Memory B cell (primary cell): ENCODE data around the gene KCNF1.
"Not testable (repeated sequence)": the region's sequence is repeated elsewhere in the genome, so short reads cannot be mapped to it uniquely, and the experiment has no call there.

Source experiments
- ATAC-seq: fragments of 150-1000 bp; cut with Tn5 transposase; 2 replicates; pipeline ENCODE4 v1.10.0; 2021; ENCODE audit warnings: low read depth, mild to moderate bottlenecking, moderate library complexity
- DNase-seq, 2 donors: peaks; one replicate each; pipeline ENCODE4 v3.0.0; 2022; ENCODE audit warnings: low spot score in 2 of 2
- H3K27ac Mint-ChIP-seq: one replicate; pipeline ENCODE4 v1.8.0; 2022; ENCODE audit warnings: mild to moderate bottlenecking, moderate library complexity, mixed read lengths
- H3K27me3 Mint-ChIP-seq: one replicate; pipeline ENCODE4 v1.8.0; 2022; ENCODE audit warnings: mixed read lengths
- H3K36me3 Mint-ChIP-seq: one replicate; pipeline ENCODE4 v1.8.0; 2022; ENCODE audit warnings: mild to moderate bottlenecking, mixed read lengths
- H3K4me1 Mint-ChIP-seq: one replicate; pipeline ENCODE4 v1.8.0; 2022; ENCODE audit warnings: mixed read lengths
- H3K4me3 Mint-ChIP-seq: one replicate; pipeline ENCODE4 v1.8.0; 2022; ENCODE audit warnings: mild to moderate bottlenecking, moderate library complexity, mixed read lengths
- H3K9me3 Mint-ChIP-seq: one replicate; pipeline ENCODE4 v1.8.0; 2022; ENCODE audit warnings: mixed read lengths

KCNF1 gene

GRCh38 chr2:10944799-10945198 is 33.1 kb downstream of the KCNF1 start:
- Mint-ChIP-seq H3K4me1 (no peaks in the 10 kb centered on the region), H3K4me3 (no peak overlapping the region), H3K27me3 (peaks cover 21% of the 10 kb centered on the region), H3K27ac (no peak overlapping the region), H3K36me3 (no peaks in the 10 kb centered on the region), H3K9me3 (peaks cover 4% of the 10 kb centered on the region)
- no peak for ATAC-seq
- no peak for DNase-seq

- Mint-ChIP-seq H3K4me3 (no peak overlapping the region), H3K4me1 (no peaks in the 10 kb centered on the region), H3K27ac (no peak overlapping the region), H3K27me3 (peaks cover 25% of the 10 kb centered on the region), H3K36me3 (no peaks in the 10 kb centered on the region), H3K9me3 (peaks cover 5% of the 10 kb centered on the region)
- no peak for DNase-seq
- no peak for ATAC-seq
These were observed 34.7 kb downstream of the KCNF1 start for GRCh38 chr2:10946394-10946793.

GRCh38 chr2:10947005-10947440 is 35.3 kb downstream of the KCNF1 start:
- no peak for DNase-seq
- no peak for ATAC-seq
- Mint-ChIP-seq H3K4me3 (no peak overlapping the region), H3K9me3 (peaks cover 5% of the 10 kb centered on the region), H3K4me1 (no peaks in the 10 kb centered on the region), H3K27ac (no peak overlapping the region), H3K36me3 (no peaks in the 10 kb centered on the region), H3K27me3 (peaks cover 25% of the 10 kb centered on the region)

GRCh38 chr2:10947446-10948187 is 35.9 kb downstream of the KCNF1 start:
- peaks cover 5% of the 10 kb centered on the region for H3K9me3 Mint-ChIP-seq
- H3K27me3 Mint-ChIP-seq: peaks cover 25% of the 10 kb centered on the region
- H3K4me3 Mint-ChIP-seq: no peak overlapping the region
- H3K27ac Mint-ChIP-seq: no peak overlapping the region
- no peaks in the 10 kb centered on the region for H3K36me3 Mint-ChIP-seq
- ATAC-seq: no peak
- no peaks in the 10 kb centered on the region for H3K4me1 Mint-ChIP-seq
- no peak for DNase-seq

GRCh38 chr2:10948188-10948564 is 36.4 kb downstream of the KCNF1 start:
- DNase-seq (no peak), ATAC-seq (no peak)
- Mint-ChIP-seq H3K27ac (no peak overlapping the region), H3K27me3 (peaks cover 20% of the 10 kb centered on the region), H3K4me3 (no peak overlapping the region), H3K36me3 (no peaks in the 10 kb centered on the region), H3K4me1 (no peaks in the 10 kb centered on the region), H3K9me3 (peaks cover 5% of the 10 kb centered on the region)

GRCh38 chr2:10948606-10949230 is 37.0 kb downstream of the KCNF1 start:
- H3K9me3 Mint-ChIP-seq: peaks cover 9% of the 10 kb centered on the region
- peaks cover 20% of the 10 kb centered on the region for H3K27me3 Mint-ChIP-seq
- H3K4me3 Mint-ChIP-seq: no peak overlapping the region
- peaks cover 2% of the 10 kb centered on the region for H3K36me3 Mint-ChIP-seq
- ATAC-seq (no peak), DNase-seq (no peak)
- H3K27ac Mint-ChIP-seq: no peak overlapping the region
- H3K4me1 Mint-ChIP-seq: peaks cover 2% of the 10 kb centered on the region

- DNase-seq: no peak
- peaks cover 20% of the 10 kb centered on the region for H3K27me3 Mint-ChIP-seq
- ATAC-seq: no peak
- H3K9me3 Mint-ChIP-seq: peaks cover 9% of the 10 kb centered on the region
- H3K36me3 Mint-ChIP-seq: peaks cover 2% of the 10 kb centered on the region
- no peak overlapping the region for H3K4me3 Mint-ChIP-seq
- H3K27ac Mint-ChIP-seq: no peak overlapping the region
- peaks cover 2% of the 10 kb centered on the region for H3K4me1 Mint-ChIP-seq
These were observed 38.1 kb downstream of the KCNF1 start for GRCh38 chr2:10949835-10950234.

- no peak for ATAC-seq
- Mint-ChIP-seq H3K9me3 (peaks cover 9% of the 10 kb centered on the region), H3K4me3 (no peak overlapping the region), H3K27me3 (peaks cover 21% of the 10 kb centered on the region), H3K4me1 (peaks cover 2% of the 10 kb centered on the region), H3K27ac (no peak overlapping the region), H3K36me3 (peaks cover 2% of the 10 kb centered on the region)
- no peak for DNase-seq
These were observed 40.1 kb downstream of the KCNF1 start for GRCh38 chr2:10951558-10952414.

- Mint-ChIP-seq H3K4me1 (peaks cover 2% of the 10 kb centered on the region), H3K4me3 (no peak overlapping the region), H3K9me3 (peaks cover 9% of the 10 kb centered on the region), H3K36me3 (peaks cover 2% of the 10 kb centered on the region), H3K27me3 (peaks cover 13% of the 10 kb centered on the region), H3K27ac (no peak overlapping the region)
- DNase-seq (no peak), ATAC-seq (no peak)
These were observed 42.7 kb downstream of the KCNF1 start for GRCh38 chr2:10954416-10954815.

- Mint-ChIP-seq H3K4me3 (no peak overlapping the region), H3K4me1 (peaks cover 2% of the 10 kb centered on the region), H3K9me3 (peaks cover 5% of the 10 kb centered on the region), H3K36me3 (peaks cover 2% of the 10 kb centered on the region), H3K27ac (no peak overlapping the region), H3K27me3 (peaks cover 8% of the 10 kb centered on the region)
- ATAC-seq (no peak), DNase-seq (no peak)
These were observed 43.4 kb downstream of the KCNF1 start for GRCh38 chr2:10954856-10955818.

- Mint-ChIP-seq H3K36me3 (peaks cover 2% of the 10 kb centered on the region), H3K9me3 (peaks cover 4% of the 10 kb centered on the region), H3K4me1 (peaks cover 2% of the 10 kb centered on the region), H3K27me3 (peaks cover 6% of the 10 kb centered on the region), H3K4me3 (no peak overlapping the region), H3K27ac (no peak overlapping the region)
- ATAC-seq (no peak), DNase-seq (no peak)
These were observed 44.5 kb downstream of the KCNF1 start for GRCh38 chr2:10956006-10956790.

- DNase-seq: no peak
- no peak overlapping the region for H3K27ac Mint-ChIP-seq
These were observed 45.7 kb downstream of the KCNF1 start for GRCh38 chr2:10957391-10957790.

GRCh38 chr2:10958452-10958851 is 46.7 kb downstream of the KCNF1 start:
- not testable (repeated sequence) for H3K9me3 Mint-ChIP-seq, H3K4me3 Mint-ChIP-seq, ATAC-seq, H3K4me1 Mint-ChIP-seq, H3K27ac Mint-ChIP-seq, DNase-seq, H3K36me3 Mint-ChIP-seq
- peaks cover 17% of the 10 kb centered on the region for H3K27me3 Mint-ChIP-seq

More at GRCh38 chr2:10957391-10957790, 45.7 kb downstream of the KCNF1 start:
- peaks cover 2% of the 10 kb centered on the region for H3K4me1 Mint-ChIP-seq
- H3K4me3 Mint-ChIP-seq: no peak overlapping the region
- H3K27me3 Mint-ChIP-seq: peaks cover 11% of the 10 kb centered on the region
- no peak for ATAC-seq
- H3K36me3 Mint-ChIP-seq: peaks cover 2% of the 10 kb centered on the region
- H3K9me3 Mint-ChIP-seq: peaks cover 4% of the 10 kb centered on the region
